ENCODE data around the gene LRRC1.

The LRRC1 gene

DNA sequence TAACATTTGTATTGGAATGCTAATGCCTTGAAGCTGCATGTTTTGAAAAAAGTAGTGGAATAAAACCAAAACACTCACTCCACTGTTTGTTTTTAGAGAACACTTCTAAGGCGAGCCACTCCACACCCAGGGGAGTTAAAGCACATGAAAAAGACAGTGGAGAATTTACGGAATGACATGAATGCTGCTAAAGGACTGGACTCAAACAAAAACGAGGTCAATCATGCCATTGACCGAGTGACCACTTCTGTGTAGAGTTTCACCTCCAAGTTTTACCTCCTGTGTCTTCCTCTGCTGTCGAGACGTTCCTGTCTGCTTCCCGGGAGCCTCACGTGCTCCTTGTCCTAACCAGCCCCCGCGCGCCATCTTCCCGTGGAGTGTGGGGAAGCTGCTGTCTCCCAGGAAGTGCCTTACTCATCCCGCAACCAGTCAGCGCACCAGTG is 127.8 kb downstream of the LRRC1 start:
- DNase-seq (ENCODE audit: extremely low read depth, low read depth): no peak
- TF ChIP-seq, protein P1, sequence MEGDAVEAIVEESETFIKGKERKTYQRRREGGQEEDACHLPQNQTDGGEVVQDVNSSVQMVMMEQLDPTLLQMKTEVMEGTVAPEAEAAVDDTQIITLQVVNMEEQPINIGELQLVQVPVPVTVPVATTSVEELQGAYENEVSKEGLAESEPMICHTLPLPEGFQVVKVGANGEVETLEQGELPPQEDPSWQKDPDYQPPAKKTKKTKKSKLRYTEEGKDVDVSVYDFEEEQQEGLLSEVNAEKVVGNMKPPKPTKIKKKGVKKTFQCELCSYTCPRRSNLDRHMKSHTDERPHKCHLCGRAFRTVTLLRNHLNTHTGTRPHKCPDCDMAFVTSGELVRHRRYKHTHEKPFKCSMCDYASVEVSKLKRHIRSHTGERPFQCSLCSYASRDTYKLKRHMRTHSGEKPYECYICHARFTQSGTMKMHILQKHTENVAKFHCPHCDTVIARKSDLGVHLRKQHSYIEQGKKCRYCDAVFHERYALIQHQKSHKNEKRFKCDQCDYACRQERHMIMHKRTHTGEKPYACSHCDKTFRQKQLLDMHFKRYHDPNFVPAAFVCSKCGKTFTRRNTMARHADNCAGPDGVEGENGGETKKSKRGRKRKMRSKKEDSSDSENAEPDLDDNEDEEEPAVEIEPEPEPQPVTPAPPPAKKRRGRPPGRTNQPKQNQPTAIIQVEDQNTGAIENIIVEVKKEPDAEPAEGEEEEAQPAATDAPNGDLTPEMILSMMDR (IDR thresholded peaks at IDR 0.05; ENCODE audit: low read depth, low read length): no peak

DNA sequence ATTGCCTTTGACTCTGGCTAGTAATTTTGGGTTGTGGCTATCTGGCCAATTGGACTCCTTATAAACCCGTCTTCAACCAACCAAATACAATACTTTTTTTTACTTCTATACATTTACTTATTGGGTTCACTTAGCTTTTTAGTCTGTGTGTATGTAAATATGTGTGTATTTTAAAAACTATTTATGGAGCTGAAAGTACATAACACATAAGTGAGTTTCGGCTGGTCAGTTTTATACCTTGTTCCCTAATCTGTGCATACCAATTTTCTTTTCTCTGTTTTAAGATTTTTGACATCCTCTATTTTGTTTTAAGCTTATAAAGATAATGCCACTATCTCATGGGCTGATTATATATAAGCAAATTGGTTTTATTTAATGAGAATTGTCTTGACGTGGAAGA is 129.5 kb downstream of the LRRC1 start:
- TF ChIP-seq, protein P1 (IDR thresholded peaks at IDR 0.05; ENCODE audit: low read depth, low read length): no peak
- DNase-seq (ENCODE audit: extremely low read depth, low read depth): no peak

DNA sequence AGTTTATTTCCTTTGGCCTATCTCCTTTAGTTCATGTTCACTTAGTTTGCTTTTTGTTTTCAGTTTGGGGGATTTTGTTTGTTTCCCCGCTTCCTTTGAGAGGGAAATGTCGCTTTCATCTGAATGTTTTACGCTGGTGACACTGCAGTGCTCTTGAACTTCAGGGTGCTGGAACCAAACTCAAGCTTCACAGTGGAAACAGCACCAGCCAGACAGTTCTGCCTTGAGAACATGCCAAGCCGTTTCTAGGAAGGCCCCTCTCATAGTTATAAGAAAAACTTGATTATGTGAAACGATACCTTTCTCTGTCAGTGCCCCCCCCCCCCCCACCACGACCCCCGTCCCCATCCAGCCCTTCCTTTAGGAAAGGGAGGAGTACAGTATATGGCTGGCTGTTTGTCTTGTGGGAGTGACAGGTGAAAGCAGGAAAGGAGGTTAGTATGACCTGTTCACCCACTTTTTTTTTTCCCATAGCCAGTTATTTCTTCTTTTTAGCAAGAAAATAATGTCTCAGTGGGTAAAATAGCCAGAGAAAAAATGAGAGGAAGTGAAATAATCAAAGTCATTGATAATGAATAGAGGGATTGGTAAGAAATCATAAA is 130.1 kb downstream of the LRRC1 start:
- DNase-seq (ENCODE audit: extremely low read depth, low read depth): no peak
- TF ChIP-seq, protein P1 (IDR thresholded peaks at IDR 0.05; ENCODE audit: low read depth, low read length): no peak

DNA sequence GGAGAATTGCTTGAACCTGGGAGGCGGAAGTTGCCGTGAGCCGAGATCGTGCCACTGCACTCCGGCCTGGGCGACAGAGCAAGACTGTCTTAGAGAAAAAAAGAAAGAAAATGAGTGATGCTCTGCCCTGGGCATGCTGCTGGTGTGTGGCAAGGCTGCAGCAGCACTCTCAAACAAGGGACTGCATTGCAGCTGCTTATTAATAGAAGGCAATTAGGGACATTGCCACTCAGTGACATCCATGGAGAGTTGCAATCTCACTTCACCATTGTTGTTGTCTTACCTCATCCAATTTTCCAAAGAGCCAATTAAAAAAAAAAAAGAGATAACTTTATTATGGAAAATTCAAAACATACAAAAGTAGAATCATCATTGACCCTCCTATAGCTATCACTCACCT is 131.1 kb downstream of the LRRC1 start:
- TF ChIP-seq, protein P1 (IDR thresholded peaks at IDR 0.05; ENCODE audit: low read depth, low read length): no peak
- DNase-seq (ENCODE audit: extremely low read depth, low read depth): no peak

DNA sequence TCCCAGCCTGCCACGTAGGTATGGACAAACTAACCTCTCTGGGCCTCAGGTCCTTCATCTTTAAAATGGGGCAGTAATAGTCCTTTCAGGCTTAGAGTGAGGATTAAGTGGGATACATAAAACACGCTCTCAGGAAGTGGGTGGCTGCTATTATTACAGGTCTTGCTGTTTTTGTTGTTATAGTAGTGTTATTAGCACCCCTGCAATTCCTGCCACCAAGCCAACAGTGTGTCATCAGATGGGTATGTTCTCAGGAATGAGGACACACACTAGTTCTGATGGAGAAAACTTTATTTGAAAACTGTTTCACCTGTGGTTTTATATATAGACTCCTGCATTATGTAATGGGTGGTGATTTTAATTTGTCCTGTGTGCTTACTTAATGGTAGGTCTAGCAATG is 131.7 kb downstream of the LRRC1 start:
- DNase-seq (ENCODE audit: extremely low read depth, low read depth): no peak
- TF ChIP-seq, protein P1 (IDR thresholded peaks at IDR 0.05; ENCODE audit: low read depth, low read length): no peak

DNA sequence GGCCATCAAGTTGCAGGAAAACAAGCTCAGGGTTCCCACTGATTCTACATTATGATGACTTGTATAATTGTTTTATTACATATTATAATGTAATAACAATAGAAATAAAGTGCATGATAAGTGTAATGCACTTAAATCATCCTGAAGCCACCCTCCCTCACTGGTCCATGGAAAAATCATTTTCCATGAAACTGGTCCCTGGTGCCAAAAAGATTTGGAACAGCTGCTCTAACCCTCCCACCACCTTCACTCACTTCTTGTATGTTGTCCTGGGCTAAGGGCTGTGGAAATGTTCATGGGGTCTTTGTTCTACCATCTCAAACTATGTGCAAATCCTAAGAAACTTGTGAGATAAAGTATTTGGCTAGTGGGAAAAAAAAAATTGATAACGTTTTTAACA is 133.8 kb downstream of the LRRC1 start:
- no peak for DNase-seq (ENCODE audit: extremely low read depth, low read depth)
- TF ChIP-seq, protein P1 (IDR thresholded peaks at IDR 0.05; ENCODE audit: low read depth, low read length): no peak

DNA sequence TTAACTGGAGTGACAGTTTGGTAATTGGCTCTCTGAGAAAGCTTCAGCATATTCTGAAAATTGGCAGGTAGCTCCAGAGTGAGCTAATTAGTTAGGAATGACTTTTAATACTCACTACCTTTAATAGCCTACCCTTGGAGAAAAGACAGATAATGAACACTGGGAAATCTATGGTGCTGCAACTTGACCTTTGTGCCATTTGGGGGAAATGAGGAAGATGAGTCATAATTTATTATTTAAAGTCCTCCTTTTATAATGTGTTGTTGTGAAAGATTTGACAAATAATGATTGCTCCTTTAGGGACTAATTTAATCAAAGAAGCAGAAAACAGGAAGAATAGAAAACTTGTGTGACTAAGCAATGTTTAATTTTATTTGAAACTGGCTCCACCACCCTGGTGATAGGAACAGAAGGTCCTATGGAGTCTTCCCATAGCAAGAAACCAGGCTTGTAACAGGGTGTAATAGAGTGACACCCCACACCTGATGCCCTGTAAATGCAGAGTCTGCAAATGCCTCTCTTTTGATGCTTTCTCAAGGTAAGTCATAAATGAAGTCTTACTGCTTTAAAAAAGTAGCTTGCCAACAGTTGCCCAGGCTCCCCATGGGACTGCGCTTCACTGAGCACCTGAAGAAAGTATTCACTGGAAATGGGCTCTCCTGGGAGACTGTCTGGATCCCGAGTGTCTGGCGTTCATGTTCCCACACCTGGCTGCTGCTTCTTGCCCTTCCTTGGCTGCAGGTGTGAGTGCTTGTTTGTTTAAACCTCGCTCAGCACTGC is 134.4 kb downstream of the LRRC1 start:
- TF ChIP-seq, protein P1 (IDR thresholded peaks at IDR 0.05; ENCODE audit: low read depth, low read length): no peak
- DNase-seq (ENCODE audit: extremely low read depth, low read depth): no peak

All from AG09319 (cell line).